Endothelial cell of umbilical vein (primary cell): ENCODE data around the gene HEATR5B. TPM values are rescaled to one million over a fixed set of nuclear protein-coding genes. Genes with fewer than 3 reads are reported as not detected.

Experiments used
- BruUV-seq: library from RNA; stranded (reverse); fragments of 400-500 nt; replicated peaks from 2 replicates; lab custom pipeline; 2021; lab: Mats Ljungman, UMichigan
- CTCF ChIA-PET: fragments of 300-600, 350-600 bp; sonication (Branson Sonifier 250); formaldehyde crosslinking; loops from one replicate; lab custom pipeline; 2021; ENCODE audit warnings: antibody characterized with exemption, inconsistent platforms; lab: Charles Lee
- POLR2A ChIA-PET: fragments of 300-600, 350-600 bp; sonication (Branson Sonifier 250); formaldehyde crosslinking; loops from one replicate; lab custom pipeline; 2021; ENCODE audit warnings: antibody characterized with exemption, inconsistent platforms; lab: Charles Lee
- DNase-seq: peaks from one replicate; pipeline ENCODE4 v3.0.0-alpha.2; 2011; ENCODE audit warnings: low read depth, low spot score
- FAIRE-seq: peaks from 2 replicates; lab custom pipeline; 2011; peaks lifted over from hg19 to GRCh38; lab: Jason Lieb, UNC
- H2AFZ ChIP-seq: 2 replicates; pipeline ENCODE4 v1.6.0; 2012; ENCODE audit warnings: low read depth, low read length, control low read depth, inconsistent platforms
- H3K27ac ChIP-seq: 2 replicates; pipeline ENCODE4 v1.5.1; 2011; ENCODE audit warnings: low read depth, mild to moderate bottlenecking, control low read depth, low read length, moderate library complexity; ENCODE audit not compliant: insufficient read depth
- H3K27me3 ChIP-seq, 2 experiments: 2 replicates each; pipeline versions ENCODE4 v1.6.0 to v1.6.1; 2011; ENCODE audit warnings: low read length in 2 of 2, mixed read lengths in 1 of 2; ENCODE audit not compliant: control insufficient read depth in 2 of 2, insufficient read depth in 2 of 2
- H3K36me3 ChIP-seq, 2 experiments: 2 replicates in 1 of 2; 3 replicates in 1 of 2; pipeline ENCODE4 v1.5.1; 2011; ENCODE audit warnings: low read length in 2 of 2, mild to moderate bottlenecking in 1 of 2, moderate library complexity in 1 of 2; ENCODE audit not compliant: control insufficient read depth in 2 of 2, insufficient read depth in 2 of 2; ENCODE audit errors: extremely low read depth in 1 of 2
- H3K4me1 ChIP-seq: 3 replicates; pipeline ENCODE4 v1.5.1; 2011; ENCODE audit warnings: mild to moderate bottlenecking, low read length; ENCODE audit not compliant: control insufficient read depth, insufficient read depth; ENCODE audit errors: extremely low read depth
- H3K4me2 ChIP-seq: 2 replicates; pipeline ENCODE4 v1.6.1; 2011; ENCODE audit warnings: low read length, control low read depth, mixed read lengths; ENCODE audit not compliant: insufficient read depth
- H3K4me3 ChIP-seq, 3 experiments: fragments of 200-600 bp in 1 of 3; sonication (generic), shearing (Covaris generic) in 1 of 3; replicated peaks in 1 of 3; 2 replicates each; pipeline ENCODE4 v1.5.1; 2011 to 2016; ENCODE audit warnings: control low read depth in 3 of 3, low read length in 3 of 3, mild to moderate bottlenecking in 2 of 3, inconsistent platforms in 1 of 3, low read depth in 1 of 3, moderate library complexity in 1 of 3; ENCODE audit not compliant: insufficient read depth in 1 of 3
- H3K79me2 ChIP-seq: 2 replicates; pipeline ENCODE4 v1.6.0; 2012; ENCODE audit warnings: low read length, inconsistent platforms; ENCODE audit not compliant: control insufficient read depth, insufficient read depth
- H3K9ac ChIP-seq: replicated peaks from 2 replicates; pipeline ENCODE3; 2011; ENCODE audit warnings: low read length, control low read depth; ENCODE audit not compliant: insufficient read depth; ENCODE audit errors: extremely low read depth
- H3K9me1 ChIP-seq: replicated peaks from 3 replicates; pipeline ENCODE4 v1.6.0; 2011; ENCODE audit warnings: mild to moderate bottlenecking, low read length; ENCODE audit not compliant: control insufficient read depth, insufficient read depth; ENCODE audit errors: extremely low read depth
- H3K9me3 ChIP-seq: replicated peaks from 2 replicates; pipeline ENCODE4 v1.5.1; 2012; ENCODE audit warnings: low read length, inconsistent platforms; ENCODE audit not compliant: control insufficient read depth, insufficient read depth
- H4K20me1 ChIP-seq: replicated peaks from 2 replicates; pipeline ENCODE3; 2011; ENCODE audit warnings: mild to moderate bottlenecking, low read length; ENCODE audit not compliant: control insufficient read depth, insufficient read depth; ENCODE audit errors: extremely low read depth
- EZH2 ChIP-seq: IDR thresholded peaks from 2 replicates; pipeline ENCODE4 v1.6.1; 2012; ENCODE audit warnings: borderline replicate concordance, low read depth, mild to moderate bottlenecking, moderate library complexity, low read length, inconsistent platforms; ENCODE audit not compliant: severe bottlenecking
- FOS ChIP-seq: IDR thresholded peaks from 2 replicates; pipeline ENCODE4 v1.6.1; 2011; ENCODE audit warnings: mild to moderate bottlenecking, low read length, moderate library complexity, borderline replicate concordance; ENCODE audit not compliant: insufficient read depth
- GATA2 ChIP-seq: IDR thresholded peaks from 2 replicates; pipeline ENCODE4 v1.7.0; 2011; ENCODE audit warnings: low read depth, mild to moderate bottlenecking, moderate library complexity, mixed read lengths, low read length; ENCODE audit not compliant: insufficient read length, insufficient read depth
- JUN ChIP-seq: IDR thresholded peaks from 2 replicates; pipeline ENCODE4 v1.6.1; 2011; ENCODE audit warnings: borderline replicate concordance, low read depth; ENCODE audit not compliant: insufficient read length, insufficient read depth
- MYC ChIP-seq: IDR thresholded peaks from one replicate; pipeline ENCODE4 v1.6.1; 2011; ENCODE audit warnings: mild to moderate bottlenecking, low read depth, low read length
- POLR2A ChIP-seq: IDR thresholded peaks from 2 replicates; pipeline ENCODE4 v1.6.1; 2012; ENCODE audit warnings: low read depth, mild to moderate bottlenecking, control low read depth, low read length
- POLR2AphosphoS5 ChIP-seq: IDR thresholded peaks from 2 replicates; pipeline ENCODE4 v1.6.1; 2012; ENCODE audit warnings: low read depth, mild to moderate bottlenecking, control low read depth, low read length, moderate library complexity; ENCODE audit not compliant: insufficient read depth
- dilution Hi-C: fragments of 300-500 bp; cut with MboI; formaldehyde crosslinking; loops from one replicate; pipeline ENCODE4 v1.15.0; 2019; ENCODE audit warnings: low sequenced_read_pairs; ENCODE audit not compliant: extremely low pct_ligation_motif_present
- intact Hi-C: fragments of 100-400 bp; cut with micrococcal nuclease; formaldehyde crosslinking; loops from one replicate; pipeline ENCODE4 v1.10.0; 2022
- polyA plus RNA-seq, 4 experiments: library from polyadenylated mRNA; depleted of rRNA in 3 of 4; stranded (reverse) in 3 of 4; unstranded in 1 of 4; fragments of >200 nt; gene quantifications; 2 replicates each; pipeline versions ENCODE4 v1.2.1 to v1.2.3, GENCODE V29; 2011 to 2012; ENCODE audit warnings: missing spikeins in 1 of 4
- total RNA-seq: library from RNA; stranded (reverse); gene quantifications from 2 replicates; pipeline ENCODE4 v1.2.3, GENCODE V29; 2021
- TF ChIP-seq, protein P1 (sequence below): IDR thresholded peaks from 2 replicates; pipeline ENCODE4 v1.6.1; 2011; ENCODE audit not compliant: insufficient read depth, insufficient read length
- TF ChIP-seq, protein P2 (sequence below), 2 donors: IDR thresholded peaks; 1 replicate in 1 of 2; 2 replicates in 1 of 2; pipeline ENCODE4 v1.5.1; 2011; ENCODE audit warnings: low read length in 2 of 2, mild to moderate bottlenecking in 2 of 2, moderate library complexity in 2 of 2, control low read depth in 1 of 2, inconsistent platforms in 1 of 2, low read depth in 1 of 2; ENCODE audit not compliant: insufficient read depth in 1 of 2; ENCODE audit errors: extremely low read depth in 1 of 2

The HEATR5B gene
- total and polyA plus RNA-seq, 2 donors (not counting 3 experiments of a cell fraction or from before 2014, with no cell fraction given): 16.1 to 22.5 TPM

DNA sequence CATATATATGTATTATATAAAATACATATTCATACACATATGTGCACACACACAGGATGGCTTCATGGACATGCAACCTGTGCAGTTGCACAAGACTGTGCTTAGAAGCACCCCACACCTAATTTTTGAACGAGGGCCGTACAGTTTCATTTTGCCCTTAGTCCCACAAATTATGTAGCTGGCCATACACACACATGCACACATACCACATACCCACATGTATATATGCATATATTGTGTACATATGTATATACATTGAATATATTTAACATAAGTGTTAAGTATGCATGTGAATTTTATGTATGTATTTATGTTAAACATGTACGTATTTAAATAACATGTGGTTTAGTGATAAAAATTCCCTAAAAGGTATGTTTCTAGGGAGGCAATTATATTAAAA is 18.4 kb upstream of the HEATR5B start:
- ChIA-PET POLR2A (no interaction called here), CTCF (no interaction called here)
- peaks cover 3 to 6% of the 10 kb centered on the region in 2 experiments for H3K36me3 ChIP-seq
- TF ChIP-seq EZH2 (no peak), POLR2AphosphoS5 (no peak), JUN (no peak), GATA2 (no peak), POLR2A (no peak), FOS (no peak), MYC (no peak)
- TF ChIP-seq, protein P1, sequence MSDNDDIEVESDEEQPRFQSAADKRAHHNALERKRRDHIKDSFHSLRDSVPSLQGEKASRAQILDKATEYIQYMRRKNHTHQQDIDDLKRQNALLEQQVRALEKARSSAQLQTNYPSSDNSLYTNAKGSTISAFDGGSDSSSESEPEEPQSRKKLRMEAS: no peak
- TF ChIP-seq, protein P2, sequence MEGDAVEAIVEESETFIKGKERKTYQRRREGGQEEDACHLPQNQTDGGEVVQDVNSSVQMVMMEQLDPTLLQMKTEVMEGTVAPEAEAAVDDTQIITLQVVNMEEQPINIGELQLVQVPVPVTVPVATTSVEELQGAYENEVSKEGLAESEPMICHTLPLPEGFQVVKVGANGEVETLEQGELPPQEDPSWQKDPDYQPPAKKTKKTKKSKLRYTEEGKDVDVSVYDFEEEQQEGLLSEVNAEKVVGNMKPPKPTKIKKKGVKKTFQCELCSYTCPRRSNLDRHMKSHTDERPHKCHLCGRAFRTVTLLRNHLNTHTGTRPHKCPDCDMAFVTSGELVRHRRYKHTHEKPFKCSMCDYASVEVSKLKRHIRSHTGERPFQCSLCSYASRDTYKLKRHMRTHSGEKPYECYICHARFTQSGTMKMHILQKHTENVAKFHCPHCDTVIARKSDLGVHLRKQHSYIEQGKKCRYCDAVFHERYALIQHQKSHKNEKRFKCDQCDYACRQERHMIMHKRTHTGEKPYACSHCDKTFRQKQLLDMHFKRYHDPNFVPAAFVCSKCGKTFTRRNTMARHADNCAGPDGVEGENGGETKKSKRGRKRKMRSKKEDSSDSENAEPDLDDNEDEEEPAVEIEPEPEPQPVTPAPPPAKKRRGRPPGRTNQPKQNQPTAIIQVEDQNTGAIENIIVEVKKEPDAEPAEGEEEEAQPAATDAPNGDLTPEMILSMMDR (IDR thresholded peaks at IDR 0.05; ENCODE audit: extremely low read depth in 1 of 2, insufficient read depth in 1 of 2, low read depth in 1 of 2, low read length in 2 of 2): no peak
- no peak overlapping the region for H3K27ac ChIP-seq
- H3K27me3 ChIP-seq: no peaks in the 10 kb centered on the region
- no peaks in the 10 kb centered on the region for H3K9me1 ChIP-seq
- H3K79me2 ChIP-seq: no peaks in the 10 kb centered on the region
- H3K9ac ChIP-seq: no peak overlapping the region
- H3K9me3 ChIP-seq: no peaks in the 10 kb centered on the region
- no TSS peak for BruUV-seq
- no peak overlapping the region for H3K4me2 ChIP-seq
- FAIRE-seq (no peak), DNase-seq (no peak)
- dilution Hi-C loops (no loop called here), intact Hi-C loops (no loop called here)
- H2AFZ ChIP-seq: no peak overlapping the region
- H4K20me1 ChIP-seq: no peaks in the 10 kb centered on the region
- H3K4me1 ChIP-seq: peaks cover 15% of the 10 kb centered on the region
- H3K4me3 ChIP-seq: no peak overlapping the region
